ACC112 (cell line): ENCODE results near the gene PDE6G.

Experiments
- H2AFZ ChIP-seq: fragments of 200-600 bp; sonication (generic); one replicate; pipeline ENCODE4 v1.6.0; 2017; ENCODE audit warnings: antibody characterized with exemption, low read length; ENCODE audit not compliant: unreplicated experiment
- H3K27ac ChIP-seq: fragments of 200-600 bp; sonication (generic); 2 replicates; pipeline ENCODE4 v1.5.1; 2014; ENCODE audit warnings: low read depth, mild to moderate bottlenecking, antibody characterized with exemption, low read length, moderate library complexity
- H3K27me3 ChIP-seq: fragments of 200-600 bp; sonication (generic); 2 replicates; pipeline ENCODE4 v1.6.1; 2014; ENCODE audit warnings: mild to moderate bottlenecking, antibody characterized with exemption, low read length, moderate library complexity, mixed read lengths; ENCODE audit not compliant: insufficient read depth
- H3K36me3 ChIP-seq: fragments of 200-600 bp; sonication (generic); 2 replicates; pipeline ENCODE4 v1.6.1; 2016; ENCODE audit warnings: mild to moderate bottlenecking, antibody characterized with exemption, low read length, moderate library complexity, mixed read lengths; ENCODE audit not compliant: insufficient read depth
- H3K4me1 ChIP-seq: fragments of 200-600 bp; sonication (generic); one replicate; pipeline ENCODE4 v1.6.1; 2016; ENCODE audit warnings: low read length, mixed read lengths; ENCODE audit not compliant: insufficient read depth, unreplicated experiment, control insufficient read depth
- H3K4me3 ChIP-seq: fragments of 200-600 bp; sonication (generic); 2 replicates; pipeline ENCODE4 v1.5.1; 2014; ENCODE audit warnings: mild to moderate bottlenecking, low read depth, low read length
- H3K79me2 ChIP-seq: fragments of 200-600 bp; sonication (generic); one replicate; pipeline ENCODE4 v1.6.0; 2016; ENCODE audit warnings: low read length; ENCODE audit not compliant: control insufficient read depth, unreplicated experiment, insufficient read depth

PDE6G gene

DNA sequence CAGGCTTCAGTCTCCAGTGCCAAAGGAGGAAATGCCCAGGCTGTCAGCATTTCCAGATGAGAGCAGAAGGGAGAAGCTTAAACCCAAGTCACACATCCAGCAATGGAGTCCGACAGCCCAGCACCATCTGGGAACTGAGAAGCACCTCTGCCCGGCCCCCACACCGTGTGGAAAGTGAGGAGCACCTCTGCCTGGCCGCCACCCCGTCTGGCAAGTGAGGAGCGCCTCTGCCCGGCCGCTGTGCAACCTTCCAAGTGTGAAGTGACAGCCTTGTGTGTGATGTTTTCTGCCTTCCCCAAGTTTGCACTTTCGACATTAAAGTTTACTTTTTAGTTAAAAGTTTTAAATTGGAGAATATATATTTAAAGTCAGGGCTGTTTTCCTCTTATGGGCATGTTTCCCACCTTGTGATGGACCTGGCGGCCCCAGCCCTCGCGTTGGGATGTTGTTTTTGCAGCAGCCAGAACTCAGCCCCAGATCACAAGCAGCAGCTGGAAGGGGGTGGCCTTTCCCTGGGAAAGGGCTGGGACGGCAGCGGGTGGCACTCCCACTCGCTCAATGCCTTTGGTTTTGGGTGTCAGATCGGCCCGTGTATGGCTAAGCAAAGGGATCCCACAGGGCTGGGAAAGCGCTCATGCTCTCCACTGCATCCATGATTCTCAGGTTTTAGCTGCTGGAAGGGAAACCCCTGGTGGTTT, 17.4 kb upstream of the PDE6G start:
- Histone ChIP-seq H3K36me3 (peaks cover 6% of the 10 kb centered on the region), H3K27ac (no peak overlapping the region), H3K4me1 (no peaks in the 10 kb centered on the region), H3K79me2 (peaks cover 10% of the 10 kb centered on the region), H3K4me3 (no peak overlapping the region), H2AFZ (no peak overlapping the region), H3K27me3 (no peaks in the 10 kb centered on the region)

DNA sequence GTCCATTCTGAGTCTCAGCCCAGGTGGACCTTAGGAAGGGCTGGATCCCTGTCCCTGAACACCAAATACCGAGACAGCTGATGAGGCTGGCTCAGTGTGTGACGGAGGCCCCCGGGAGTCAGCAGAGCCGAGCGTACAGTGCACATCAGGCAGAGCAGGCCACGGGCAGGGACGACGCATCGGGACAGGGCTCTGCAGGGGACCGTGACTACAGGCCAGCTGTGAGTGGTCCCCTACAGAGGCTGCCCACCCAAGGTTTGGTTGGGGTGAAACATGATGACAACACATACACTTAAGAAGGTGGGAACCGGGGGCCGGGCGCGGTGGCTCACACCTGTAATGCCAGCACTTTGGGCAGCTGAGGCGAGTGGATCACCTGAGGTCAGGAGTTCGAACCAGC, 16.6 kb upstream of the PDE6G start:
- Histone ChIP-seq H3K4me3 (no peak overlapping the region), H3K4me1 (peaks cover 3% of the 10 kb centered on the region), H2AFZ (no peak overlapping the region), H3K27ac (no peak overlapping the region), H3K36me3 (peaks cover 6% of the 10 kb centered on the region), H3K79me2 (peaks cover 16% of the 10 kb centered on the region), H3K27me3 (no peaks in the 10 kb centered on the region)

DNA sequence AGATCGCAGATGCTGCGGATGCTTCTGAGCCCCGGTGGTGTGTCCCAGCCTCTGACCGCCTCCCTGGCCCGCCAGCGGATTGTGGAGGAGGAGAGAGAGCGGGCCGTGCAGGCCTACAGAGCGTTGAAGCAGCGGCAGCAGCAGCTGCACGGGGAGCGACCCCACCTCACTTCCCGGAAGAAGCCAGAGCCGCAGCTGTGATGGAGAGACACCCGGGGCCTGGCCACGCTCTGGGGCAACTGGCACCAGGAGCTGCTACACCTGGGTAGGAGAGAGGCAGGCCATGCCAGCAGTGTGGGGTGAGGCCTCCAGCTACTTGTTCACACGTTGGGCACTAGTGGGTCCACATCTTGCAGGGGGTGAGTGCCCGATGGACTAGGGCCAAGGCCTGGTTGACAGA, 16.2 kb upstream of the PDE6G start:
- H3K27ac ChIP-seq, result no peak overlapping the region
- no peak overlapping the region for H3K4me3 ChIP-seq
- H3K36me3 ChIP-seq, result peaks cover 6% of the 10 kb centered on the region
- H3K27me3 ChIP-seq, result no peaks in the 10 kb centered on the region
- peaks cover 8% of the 10 kb centered on the region for H3K4me1 ChIP-seq
- H3K79me2 ChIP-seq, result peaks cover 20% of the 10 kb centered on the region
- H2AFZ ChIP-seq, result no peak overlapping the region

DNA sequence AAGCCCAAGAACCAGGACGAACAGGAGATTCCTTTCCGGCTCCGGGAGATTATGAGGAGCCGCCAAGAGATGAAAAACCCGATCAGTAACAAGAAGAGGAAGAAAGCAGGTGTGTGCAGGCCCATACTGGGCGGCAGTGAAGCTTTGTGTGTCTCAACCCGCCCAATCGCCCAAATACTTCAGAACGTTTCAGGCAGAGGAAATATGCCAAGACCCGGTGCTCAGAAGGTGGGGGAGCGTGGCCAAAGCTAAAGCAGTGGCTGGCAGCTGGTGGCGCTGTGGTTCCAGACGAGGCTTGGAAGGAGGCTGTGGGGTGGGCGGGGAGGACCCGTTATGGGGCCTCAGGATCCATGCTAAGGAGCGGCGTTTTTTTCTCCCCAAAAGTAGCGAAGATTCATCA, 11.4 kb upstream of the PDE6G start:
- no peak overlapping the region for H2AFZ ChIP-seq
- H3K79me2 ChIP-seq, result peaks cover 37% of the 10 kb centered on the region
- H3K27ac ChIP-seq, result no peak overlapping the region
- H3K4me1 ChIP-seq, result peaks cover 17% of the 10 kb centered on the region
- peak overlapping the region; percentile 85 for H3K4me3 ChIP-seq
- H3K27me3 ChIP-seq, result no peaks in the 10 kb centered on the region
- H3K36me3 ChIP-seq, result peaks cover 4% of the 10 kb centered on the region

DNA sequence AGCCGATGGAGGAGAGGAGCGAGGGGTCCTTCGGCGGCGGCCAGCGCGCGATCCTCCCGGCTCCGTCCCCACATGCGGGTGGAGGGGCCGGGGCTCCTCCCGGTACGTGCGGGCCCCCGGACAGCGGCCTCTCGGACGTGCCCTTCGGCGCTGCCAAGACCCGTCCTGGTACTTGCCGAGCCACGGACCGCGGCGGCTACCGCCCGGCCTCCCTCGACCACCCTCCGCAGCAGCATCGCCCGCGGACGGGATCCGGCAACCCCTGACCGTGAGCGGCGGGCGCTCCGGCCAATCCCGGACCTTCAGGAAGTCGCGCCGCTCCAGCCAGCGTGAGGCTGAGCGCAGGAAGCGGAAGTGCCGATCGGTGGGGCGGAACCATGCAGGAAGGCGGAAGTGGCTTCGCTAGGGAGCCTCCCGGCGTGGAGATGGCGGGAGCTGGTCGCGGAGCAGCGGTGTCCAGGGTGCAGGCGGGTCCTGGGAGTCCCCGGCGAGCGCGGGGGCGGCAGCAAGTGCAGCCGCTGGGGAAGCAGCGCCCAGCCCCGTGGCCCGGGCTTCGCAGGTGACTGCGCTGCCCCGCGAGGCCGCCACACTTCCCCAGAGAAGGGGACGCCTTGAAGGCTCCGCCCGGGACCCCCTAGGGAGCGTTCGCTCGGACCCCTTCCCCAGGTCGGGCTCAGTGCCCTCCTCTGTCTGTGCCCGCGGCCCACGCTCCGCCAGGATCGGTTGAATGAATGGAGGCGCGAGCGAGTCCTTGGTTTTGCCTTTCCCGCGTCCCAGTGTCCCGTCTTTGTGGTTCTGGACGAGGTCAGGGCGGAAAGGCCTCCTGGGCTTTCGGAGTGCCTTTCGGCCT, 10.2 kb upstream of the PDE6G start, which contains the start of the genes CCDC137 and OXLD1:
TSS of gene CCDC137 (plus strand) at position 396 of the 850 bp plus-strand sequence. CDS start at position 426, 30 bp downstream.
TSS of gene OXLD1 (minus strand) at position 264 of the 850 bp plus-strand sequence. CDS start at position 236, 28 bp downstream.
- Histone ChIP-seq H3K79me2 (peaks cover 37% of the 10 kb centered on the region), H3K4me3 (peak within 1 kb of the TSS; percentile 85), H3K4me1 (peaks cover 17% of the 10 kb centered on the region), H2AFZ (peak within 1 kb of the TSS; percentile 51), H3K27me3 (no peaks in the 10 kb centered on the region), H3K36me3 (peaks cover 3% of the 10 kb centered on the region; the same call in 1 of the 2 replicates), H3K27ac (peak within 1 kb of the TSS; percentile 62)

DNA sequence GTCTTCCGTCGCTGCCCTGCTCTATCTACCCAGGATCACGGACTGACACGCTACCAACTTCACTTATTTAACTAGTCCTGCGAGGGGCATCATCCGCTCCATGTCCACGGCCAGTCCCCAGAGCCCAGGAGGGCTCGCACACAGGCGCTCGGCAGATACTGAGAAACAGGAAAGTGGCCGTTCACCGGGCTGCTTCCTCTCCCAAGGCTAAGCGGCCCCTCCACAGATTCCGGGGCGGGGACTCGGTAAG, 9.7 kb upstream of the PDE6G start:
- H3K27me3 ChIP-seq, result no peaks in the 10 kb centered on the region
- peaks cover 17% of the 10 kb centered on the region for H3K4me1 ChIP-seq
- peak overlapping the region; percentile 85 for H3K4me3 ChIP-seq
- H3K27ac ChIP-seq, result peak overlapping the region; percentile 57
- peaks cover 3% of the 10 kb centered on the region; the same call in 1 of the 2 replicates for H3K36me3 ChIP-seq
- H2AFZ ChIP-seq, result peak overlapping the region; percentile 19
- H3K79me2 ChIP-seq, result peaks cover 35% of the 10 kb centered on the region

DNA sequence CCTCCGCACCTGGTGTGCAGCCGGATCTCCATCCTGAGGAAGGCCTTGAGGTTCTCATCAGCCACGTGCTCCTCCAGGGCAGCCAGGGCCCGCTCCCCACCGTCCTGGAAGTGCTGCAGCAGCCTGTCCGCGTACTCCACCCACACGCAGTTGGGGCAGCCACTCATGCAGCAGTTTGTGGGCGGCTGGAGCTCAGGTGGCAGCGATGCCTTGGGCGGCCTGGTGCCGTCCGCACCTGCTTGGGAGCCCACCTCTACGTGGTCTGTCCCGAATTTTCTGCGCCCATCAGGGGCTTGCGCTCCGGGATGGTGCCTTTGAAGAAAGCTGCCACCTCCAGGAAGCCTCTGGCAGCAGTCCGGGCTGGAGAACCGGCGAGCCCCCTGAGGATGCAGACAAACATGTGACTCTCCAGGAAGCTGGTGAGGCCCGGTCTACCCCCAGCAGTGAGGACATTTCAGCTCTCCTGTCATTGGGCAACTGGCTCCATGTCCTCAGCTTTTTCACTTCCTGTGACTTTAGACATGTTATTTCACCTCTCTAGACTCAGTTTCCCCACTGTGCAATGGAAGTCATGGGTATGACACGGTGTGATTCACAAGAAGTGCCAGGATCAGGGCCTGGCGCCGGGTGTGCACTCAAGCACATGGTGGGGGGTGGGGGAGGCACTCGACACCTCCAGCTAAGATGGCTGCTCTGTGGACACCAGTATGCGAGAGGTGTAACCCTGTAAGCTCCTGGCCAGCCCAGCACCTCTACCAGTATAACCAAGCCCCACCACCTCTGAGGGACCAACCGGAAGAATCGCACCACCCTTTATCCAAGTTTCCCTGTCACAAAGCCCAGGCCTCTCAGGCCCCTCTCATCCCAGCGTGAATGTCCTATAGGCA, 9.1 kb upstream of the PDE6G start:
- Histone ChIP-seq H3K4me3 (peak overlapping the region; percentile 85), H3K36me3 (peaks cover 3% of the 10 kb centered on the region; the same call in 1 of the 2 replicates), H3K27me3 (no peaks in the 10 kb centered on the region), H2AFZ (peak overlapping the region; percentile 19), H3K79me2 (peaks cover 32% of the 10 kb centered on the region), H3K4me1 (peaks cover 17% of the 10 kb centered on the region), H3K27ac (peak overlapping the region; percentile 57)

DNA sequence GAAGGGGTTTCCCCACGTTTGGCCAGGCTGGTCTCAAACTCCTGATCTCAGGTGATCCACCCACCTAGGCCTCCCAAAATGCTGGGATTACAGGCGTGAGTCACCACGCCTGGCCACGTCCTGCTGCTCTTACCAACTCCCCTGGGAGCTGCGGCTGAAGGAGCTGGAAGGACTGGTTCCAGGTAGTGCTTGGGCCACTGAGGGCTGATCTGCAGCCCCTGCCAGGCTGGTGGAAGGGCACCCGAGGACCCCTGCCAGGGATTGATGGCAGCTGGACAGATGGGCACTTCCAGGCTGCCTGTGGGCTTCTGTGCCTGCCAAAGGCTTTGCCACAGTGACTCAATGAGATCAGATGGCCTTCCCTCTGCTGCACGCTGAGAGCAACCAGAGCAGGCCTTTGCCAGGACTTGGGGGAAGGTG, 7.7 kb upstream of the PDE6G start:
- H2AFZ ChIP-seq, result no peak overlapping the region
- no peaks in the 10 kb centered on the region for H3K36me3 ChIP-seq
- H3K4me3 ChIP-seq, result no peak overlapping the region
- no peak overlapping the region for H3K27ac ChIP-seq
- H3K79me2 ChIP-seq, result peaks cover 27% of the 10 kb centered on the region
- no peaks in the 10 kb centered on the region for H3K27me3 ChIP-seq
- H3K4me1 ChIP-seq, result peaks cover 17% of the 10 kb centered on the region

DNA sequence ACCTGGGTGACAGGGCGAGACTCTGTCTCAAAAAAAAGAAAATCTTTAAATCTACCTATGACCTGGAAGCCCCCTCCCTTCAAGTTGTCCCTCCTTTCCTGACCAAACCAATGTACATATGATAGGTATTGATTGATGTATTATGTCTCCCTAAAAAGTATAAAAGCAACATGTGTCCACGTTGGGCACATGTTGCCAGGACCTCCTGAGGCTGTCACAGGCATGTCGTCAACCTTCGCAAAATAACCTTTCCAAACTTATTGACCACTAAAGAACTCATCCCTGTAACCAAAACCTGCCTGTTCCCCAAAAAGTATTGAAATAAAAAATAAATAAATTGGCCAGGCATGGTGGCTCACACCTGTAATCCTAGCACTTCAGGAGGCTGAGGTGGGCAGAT, 5.7 kb upstream of the PDE6G start:
- Histone ChIP-seq H3K79me2 (peaks cover 16% of the 10 kb centered on the region), H2AFZ (no peak overlapping the region), H3K36me3 (no peaks in the 10 kb centered on the region), H3K4me1 (peaks cover 9% of the 10 kb centered on the region), H3K27ac (no peak overlapping the region), H3K27me3 (no peaks in the 10 kb centered on the region), H3K4me3 (no peak overlapping the region)

DNA sequence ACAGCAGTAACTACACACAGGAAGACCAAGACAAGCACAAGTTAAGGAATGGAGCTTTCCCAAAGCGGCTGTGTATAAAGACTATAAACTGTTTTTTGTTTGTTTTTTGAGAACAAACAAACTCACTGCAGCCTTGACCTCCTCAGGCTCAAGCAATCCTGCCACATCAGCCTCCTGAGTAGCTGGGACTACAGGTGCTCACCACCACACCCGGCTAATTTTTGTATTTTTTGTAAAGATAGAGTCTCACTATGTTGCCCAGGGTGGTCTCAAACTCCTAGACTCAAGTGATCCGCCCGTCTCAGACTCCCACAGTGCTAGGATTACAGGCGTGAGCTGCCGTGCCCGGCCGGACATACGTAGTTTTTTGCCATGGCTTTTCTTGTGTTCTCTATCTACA, 4.1 kb upstream of the PDE6G start:
- no peaks in the 10 kb centered on the region for H3K27me3 ChIP-seq
- H3K36me3 ChIP-seq, result no peaks in the 10 kb centered on the region
- no peak overlapping the region for H3K27ac ChIP-seq
- no peak overlapping the region for H2AFZ ChIP-seq
- H3K4me3 ChIP-seq, result no peak overlapping the region
- peaks cover 6% of the 10 kb centered on the region for H3K4me1 ChIP-seq
- peaks cover 9% of the 10 kb centered on the region for H3K79me2 ChIP-seq
